NCI-H146 (cell line): ENCODE results near the gene DNLZ.
A peak's percentile ranks its signal among the peaks of the same experiment; 100 is the strongest.

Experiments
- DNase-seq: peaks from one replicate; lab custom pipeline; 2025; lab: John Stamatoyannopoulos, UW

DNLZ gene

DNA sequence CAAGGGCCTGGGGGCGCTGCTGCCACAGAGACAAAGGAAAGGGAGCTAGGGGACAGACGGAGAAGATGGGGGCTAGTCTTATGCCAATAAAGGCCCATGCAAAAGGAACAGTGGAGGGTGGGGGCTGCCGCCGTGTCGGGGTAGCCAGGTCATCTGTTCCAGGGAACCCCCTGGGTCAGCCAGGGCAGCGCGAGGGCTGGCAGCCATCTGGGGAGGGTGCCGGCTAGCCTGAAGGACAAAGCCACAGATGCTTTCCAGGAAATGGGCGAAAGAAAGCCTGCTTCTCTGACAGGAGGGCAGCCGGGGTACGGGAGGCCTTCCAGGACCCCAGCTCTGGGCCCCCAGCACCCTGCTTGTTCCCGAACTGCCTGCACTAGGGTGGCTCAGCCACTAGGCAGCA lies 11.6 kb upstream of the DNLZ start:
- no peak for DNase-seq

DNA sequence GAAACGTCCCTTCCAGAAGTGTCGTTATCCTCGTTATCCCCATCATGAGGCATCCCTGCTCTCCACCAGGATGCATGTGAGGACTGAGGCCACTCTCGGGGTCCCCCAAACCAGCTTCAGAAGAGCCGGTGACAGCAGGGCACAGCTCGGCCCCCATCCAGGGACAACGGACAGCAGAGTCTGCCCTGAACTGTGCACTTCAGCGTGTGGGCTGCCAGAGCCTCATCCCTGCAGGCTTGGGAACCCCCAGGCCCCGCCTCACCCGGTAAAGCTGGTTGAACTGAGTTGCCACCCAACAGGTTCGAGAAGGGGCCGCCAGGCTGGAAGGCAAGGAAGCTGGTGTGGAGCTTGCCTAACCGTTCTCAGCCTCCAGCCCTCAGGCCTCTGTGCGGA lies 10.6 kb upstream of the DNLZ start:
- DNase-seq: no peak

- no peak for DNase-seq
Measured at GRCh38 chr9:136373300-136374182, 10.0 kb upstream of the DNLZ start, which contains the start of gene CARD9. Gene CARD9 (minus strand): TSS chr9:136373669. CDS start chr9:136372078, 1,591 bp downstream.

GRCh38 chr9:136372561-136373299 lies 9.2 kb upstream of the DNLZ start:
- peak; percentile 27 for DNase-seq

DNA sequence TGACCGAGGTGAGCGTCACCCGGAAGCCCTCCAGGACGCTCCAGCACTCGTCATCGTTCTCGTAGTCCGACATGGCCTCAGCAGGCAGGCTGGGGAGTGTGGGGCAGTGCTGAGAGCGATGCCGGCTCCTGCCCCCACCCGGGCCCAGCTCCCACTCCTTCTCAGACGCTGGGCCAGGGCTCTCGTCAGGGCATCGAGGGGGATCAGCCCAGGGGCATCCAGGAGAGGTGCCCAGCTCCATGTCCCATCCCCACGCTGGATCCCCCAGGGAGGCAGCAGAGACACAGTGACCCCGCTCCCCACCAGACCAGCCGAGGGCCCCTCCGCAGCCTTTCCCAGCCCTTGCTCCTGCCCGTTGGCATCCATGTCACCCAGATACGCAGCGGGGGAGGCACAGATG lies 8.5 kb upstream of the DNLZ start:
- no peak for DNase-seq

DNA sequence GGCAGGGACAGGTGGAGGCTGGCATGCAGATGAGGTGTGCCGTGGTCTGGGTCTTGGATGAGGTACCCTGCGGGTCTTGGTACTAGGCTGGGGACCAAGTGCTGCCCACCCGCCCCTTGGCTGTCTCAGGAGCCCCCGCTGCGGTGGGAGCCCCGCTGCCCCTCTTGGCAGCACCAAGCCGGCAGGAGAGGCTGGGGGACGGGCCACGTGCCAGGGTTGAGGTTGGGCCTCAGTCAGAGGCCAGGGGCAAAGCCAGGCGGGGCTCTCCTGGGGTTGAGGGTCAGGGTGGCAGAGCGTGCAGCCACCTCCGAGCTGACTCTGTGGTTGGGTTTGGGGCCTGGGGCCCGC lies 8.0 kb upstream of the DNLZ start:
- DNase-seq: no peak

GRCh38 chr9:136370687-136371532 lies 7.4 kb upstream of the DNLZ start:
- DNase-seq: no peak

DNA sequence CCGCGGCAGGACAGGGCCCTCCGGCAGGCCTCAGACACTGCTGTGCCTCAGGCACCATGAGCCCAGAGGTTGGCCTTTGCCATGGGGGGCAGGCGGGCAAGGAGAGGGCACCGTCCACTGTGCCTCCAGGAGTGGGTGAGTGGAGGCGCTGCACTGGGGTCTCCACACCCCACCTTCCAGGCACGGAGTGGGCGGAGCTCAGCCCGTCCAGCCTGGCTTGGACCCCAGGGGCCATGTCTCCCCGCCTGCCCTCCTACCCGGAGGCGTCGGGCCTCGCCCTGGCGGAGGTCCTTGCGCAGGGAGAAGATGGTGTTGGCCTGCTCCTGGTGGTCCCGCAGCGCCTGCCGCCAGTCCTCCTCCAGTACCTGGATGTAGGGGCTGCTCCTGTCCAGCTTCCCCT lies 6.5 kb upstream of the DNLZ start:
- no peak for DNase-seq

DNA sequence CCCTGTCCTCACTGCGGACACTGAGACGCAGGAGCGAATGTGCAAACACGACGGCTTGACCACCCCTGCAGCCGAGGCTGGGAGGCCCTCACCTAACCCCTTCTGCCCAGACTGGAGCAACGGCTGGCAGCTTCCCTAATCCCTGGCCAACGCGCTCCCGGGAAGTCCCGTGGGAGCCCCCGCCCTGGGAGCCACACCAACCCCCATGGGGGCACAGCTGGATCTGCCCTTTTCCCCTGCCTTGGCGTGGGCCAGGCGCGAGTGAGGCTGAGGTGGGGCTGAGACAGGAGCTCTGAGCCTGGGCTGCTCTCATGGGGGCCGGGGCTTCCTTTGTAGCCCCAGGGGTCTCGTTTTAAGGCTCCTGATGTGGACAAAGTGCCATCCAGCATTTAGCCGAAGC lies 4.6 kb upstream of the DNLZ start:
- no peak for DNase-seq

DNA sequence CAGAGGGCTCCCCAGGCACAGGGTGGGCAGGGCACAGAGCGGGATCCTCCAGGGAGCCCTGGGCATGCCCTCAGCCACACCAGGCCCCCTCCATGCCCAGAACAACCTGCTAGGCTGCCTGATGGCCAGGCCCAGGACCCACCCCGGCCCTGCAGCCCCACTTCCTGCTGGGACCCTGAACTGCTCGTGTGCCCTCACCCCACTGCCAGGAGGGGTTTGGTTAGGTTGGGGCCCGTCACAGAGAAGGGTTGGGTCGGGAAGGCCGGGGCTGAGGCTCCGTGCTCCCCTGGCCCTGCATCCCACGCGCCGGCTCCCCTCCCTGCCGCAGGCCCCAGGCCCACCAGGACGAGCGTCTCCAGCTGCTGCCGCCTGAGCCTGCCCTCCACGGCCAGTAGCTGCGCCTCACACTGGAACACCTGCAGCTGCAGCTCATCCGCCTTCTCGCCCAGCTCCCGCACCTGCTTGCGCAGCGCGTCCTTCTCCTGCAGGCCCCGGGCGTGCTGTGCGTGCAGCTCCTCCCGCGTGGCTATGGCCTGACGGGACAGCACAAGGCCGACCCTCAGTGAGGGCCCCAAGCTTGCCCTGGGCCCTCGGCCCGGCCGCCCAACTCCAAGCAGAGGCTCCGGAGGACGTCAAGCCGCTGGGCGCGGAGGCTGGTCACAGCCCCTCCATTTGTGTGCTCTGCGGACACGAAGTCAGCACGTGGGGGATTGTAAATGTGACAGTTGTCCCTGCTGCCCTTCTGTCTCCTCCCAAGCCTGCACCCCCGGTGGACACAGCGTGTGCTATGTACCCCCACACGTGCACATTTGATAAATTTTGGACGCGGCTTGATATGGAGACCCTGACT lies 4.0 kb upstream of the DNLZ start:
- DNase-seq: peak; percentile 34

- DNase-seq: no peak
Measured at GRCh38 chr9:136366826-136367225, 3.3 kb upstream of the DNLZ start.

GRCh38 chr9:136365775-136366222 lies 2.3 kb upstream of the DNLZ start:
- DNase-seq: no peak

- DNase-seq: no peak
Measured at GRCh38 chr9:136364942-136365774, 1.6 kb upstream of the DNLZ start.

- DNase-seq: peak; percentile 69
Measured at GRCh38 chr9:136363949-136364748, 605 bp upstream of the DNLZ start.

GRCh38 chr9:136362450-136362784 lies 1.1 kb downstream of the DNLZ start:
- DNase-seq: no peak

GRCh38 chr9:136361754-136362449 lies 1.6 kb downstream of the DNLZ start:
- DNase-seq: no peak

GRCh38 chr9:136361047-136361753 lies 2.3 kb downstream of the DNLZ start:
- DNase-seq: no peak
